Subcutaneous adipose tissue (tissue), 4 donors: ENCODE data around the gene RIC1. TPM values are rescaled to one million over a fixed set of nuclear protein-coding genes. Genes with fewer than 3 reads are reported as not detected.

Source experiments
- total RNA-seq, 4 donors: library from RNA; depleted of rRNA; stranded (reverse); fragments of >200 nt; gene quantifications; one replicate each; pipeline ENCODE4 v1.1.0, GENCODE V29; 2016
- TF ChIP-seq, protein P1 (sequence below): fragments of 450-650 bp; IDR thresholded peaks from one replicate; pipeline ENCODE4 v1.5.1; 2016; ENCODE audit warnings: low read depth, mild to moderate bottlenecking, control low read depth, antibody characterized with exemption, moderate library complexity

RIC1 gene
- total RNA-seq, 4 donors from 2014 or later, result 38.5 to 52.8 (median 48.5) TPM

DNA sequence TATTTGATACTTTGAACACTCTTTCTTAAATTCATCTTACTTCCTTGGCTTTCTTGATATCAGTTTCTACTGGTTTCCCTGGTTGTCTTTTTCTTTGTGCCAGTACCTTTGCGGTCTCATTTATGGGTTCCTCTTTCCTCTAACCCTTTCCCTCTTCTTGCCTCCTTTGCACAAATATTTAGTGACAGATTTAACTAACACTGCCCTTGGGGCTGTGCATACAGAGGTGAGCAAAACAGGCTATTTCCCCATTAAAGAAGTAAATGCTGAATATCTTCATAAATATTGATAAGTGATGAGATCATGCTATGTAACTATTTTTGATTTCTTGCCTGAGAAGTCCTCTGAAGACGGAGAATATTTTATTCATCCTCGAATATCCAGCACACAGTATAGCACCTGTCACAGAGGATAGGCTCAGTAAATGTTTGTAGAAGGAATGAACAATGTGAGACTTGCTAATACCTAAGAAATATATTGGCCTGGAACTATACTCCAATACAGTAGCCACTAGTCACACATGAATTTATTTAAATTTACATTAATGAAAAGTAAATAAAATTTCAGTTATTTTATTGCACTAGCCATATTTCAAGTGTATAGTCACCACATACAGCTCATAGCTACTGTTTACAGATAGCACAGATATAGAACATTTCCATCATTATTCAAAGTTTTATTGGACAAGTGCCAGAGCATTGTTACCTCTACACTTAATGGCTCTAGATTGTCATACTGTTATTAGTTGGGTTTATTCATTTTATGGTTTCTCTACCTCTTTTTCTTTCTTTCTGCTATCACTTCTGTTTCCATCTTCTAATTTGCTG, 90.4 kb downstream of the RIC1 start:
- TF ChIP-seq, protein P1, sequence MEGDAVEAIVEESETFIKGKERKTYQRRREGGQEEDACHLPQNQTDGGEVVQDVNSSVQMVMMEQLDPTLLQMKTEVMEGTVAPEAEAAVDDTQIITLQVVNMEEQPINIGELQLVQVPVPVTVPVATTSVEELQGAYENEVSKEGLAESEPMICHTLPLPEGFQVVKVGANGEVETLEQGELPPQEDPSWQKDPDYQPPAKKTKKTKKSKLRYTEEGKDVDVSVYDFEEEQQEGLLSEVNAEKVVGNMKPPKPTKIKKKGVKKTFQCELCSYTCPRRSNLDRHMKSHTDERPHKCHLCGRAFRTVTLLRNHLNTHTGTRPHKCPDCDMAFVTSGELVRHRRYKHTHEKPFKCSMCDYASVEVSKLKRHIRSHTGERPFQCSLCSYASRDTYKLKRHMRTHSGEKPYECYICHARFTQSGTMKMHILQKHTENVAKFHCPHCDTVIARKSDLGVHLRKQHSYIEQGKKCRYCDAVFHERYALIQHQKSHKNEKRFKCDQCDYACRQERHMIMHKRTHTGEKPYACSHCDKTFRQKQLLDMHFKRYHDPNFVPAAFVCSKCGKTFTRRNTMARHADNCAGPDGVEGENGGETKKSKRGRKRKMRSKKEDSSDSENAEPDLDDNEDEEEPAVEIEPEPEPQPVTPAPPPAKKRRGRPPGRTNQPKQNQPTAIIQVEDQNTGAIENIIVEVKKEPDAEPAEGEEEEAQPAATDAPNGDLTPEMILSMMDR, result no peak

DNA sequence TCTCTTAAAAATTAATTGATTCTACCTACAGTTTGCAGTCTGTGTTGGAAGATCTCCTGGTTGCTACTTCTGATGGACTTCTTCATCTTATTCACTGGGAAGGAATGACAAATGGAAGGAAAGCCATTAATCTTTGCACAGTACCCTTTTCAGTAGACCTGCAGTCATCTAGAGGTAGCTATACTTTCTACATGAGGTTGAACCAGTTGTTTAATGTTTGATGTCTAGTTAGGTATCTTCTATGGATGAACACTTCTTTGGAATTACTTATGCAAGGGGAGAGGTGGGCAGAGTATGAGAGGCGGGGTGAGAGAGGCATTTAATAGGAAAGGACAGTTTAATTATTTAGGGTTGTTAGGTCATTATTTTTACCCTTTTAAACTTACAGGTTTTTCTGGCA, 91.2 kb downstream of the RIC1 start:
- TF ChIP-seq, protein P1, result no peak

DNA sequence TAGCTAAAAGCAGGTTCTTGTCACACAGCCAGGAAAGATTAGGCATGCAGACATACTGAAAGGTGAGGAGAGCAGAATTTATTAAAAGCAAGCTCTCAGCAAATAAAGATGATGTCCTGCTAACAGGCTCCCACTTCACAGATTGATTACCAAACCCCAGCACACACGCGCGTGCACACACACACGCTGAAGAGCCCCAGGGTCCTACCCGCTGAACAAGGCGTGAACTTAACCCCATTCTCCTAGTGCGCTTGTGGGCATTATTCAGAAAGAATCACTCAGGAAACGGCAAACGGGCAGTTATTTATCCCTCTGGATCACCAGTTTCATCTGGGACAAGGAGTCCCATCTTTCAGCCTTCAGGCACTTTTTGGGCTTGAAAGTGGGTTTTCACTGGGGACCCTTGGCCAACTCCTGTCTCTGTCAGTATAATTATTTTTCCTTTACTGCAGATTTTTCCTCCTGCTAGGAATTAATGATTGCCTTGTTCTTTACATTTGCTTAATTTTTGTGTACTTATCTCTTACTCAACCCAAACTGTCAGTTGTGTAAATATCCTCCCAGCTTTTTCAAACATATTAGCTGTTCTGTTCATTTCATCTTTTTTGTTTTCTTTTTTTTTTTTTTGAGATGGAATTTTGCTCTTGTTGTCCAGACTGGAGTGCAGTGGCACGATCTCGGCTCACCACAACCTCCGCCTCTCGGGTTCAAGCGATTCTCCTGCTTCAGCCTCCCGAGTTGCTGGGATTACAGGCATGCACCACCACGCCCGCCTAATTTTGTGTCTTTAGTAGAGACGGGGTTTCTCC, 92.6 kb downstream of the RIC1 start:
- TF ChIP-seq, protein P1, result no peak

DNA sequence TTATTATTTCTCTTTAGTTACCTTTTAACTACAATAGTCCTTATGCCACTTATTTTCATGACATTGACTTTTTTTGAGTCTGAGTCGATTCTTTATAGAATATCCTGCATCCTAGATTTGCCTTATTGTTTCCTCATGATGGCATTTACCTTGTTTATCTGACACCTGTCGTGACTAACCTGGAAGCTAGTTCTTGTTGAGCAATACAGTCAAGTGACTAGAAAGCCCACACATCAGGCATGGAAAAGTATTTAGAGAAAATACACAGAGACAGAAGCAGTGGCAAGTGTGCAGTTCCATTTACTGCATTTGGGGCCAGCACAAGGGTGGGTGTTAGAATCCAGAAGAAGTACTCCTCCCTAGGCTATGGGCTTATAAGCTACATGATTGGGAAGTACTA, 106.2 kb downstream of the RIC1 start:
- TF ChIP-seq, protein P1, result no peak

DNA sequence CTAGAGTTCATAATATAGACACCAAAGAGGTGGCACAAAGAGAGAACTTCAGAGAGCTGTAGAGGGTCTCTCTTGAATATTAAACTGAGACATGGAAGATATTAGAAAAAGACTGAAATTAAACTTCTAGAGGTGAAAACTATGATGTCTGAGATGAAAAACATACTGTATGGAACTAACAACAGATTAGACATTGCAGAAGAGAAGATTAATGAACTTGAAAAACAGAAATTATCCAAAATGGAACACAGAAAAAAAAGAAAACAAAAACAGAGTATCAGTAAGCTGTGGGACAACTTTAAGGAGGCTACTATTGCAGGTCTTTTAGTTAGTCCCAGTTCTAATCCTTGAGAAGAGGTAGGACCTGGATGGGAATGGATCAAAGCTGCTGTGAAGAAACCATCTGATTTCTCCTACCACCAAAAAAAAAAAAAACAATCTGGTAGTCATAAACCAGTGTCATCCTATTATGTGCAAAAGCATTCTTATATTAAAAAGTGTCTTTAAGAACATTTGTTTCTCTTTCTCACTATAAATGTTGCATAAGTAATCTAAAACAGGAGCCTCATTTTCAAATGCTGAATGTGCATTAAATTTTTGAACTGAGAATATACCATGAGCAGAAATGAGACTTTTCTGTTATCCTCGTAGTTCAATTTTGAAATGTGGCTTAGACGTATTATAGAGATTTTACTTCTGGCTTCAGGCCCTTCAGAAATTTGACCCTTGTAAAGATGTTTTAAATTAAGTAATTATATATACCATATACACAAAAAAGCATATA, 107.8 kb downstream of the RIC1 start:
- TF ChIP-seq, protein P1, result no peak

DNA sequence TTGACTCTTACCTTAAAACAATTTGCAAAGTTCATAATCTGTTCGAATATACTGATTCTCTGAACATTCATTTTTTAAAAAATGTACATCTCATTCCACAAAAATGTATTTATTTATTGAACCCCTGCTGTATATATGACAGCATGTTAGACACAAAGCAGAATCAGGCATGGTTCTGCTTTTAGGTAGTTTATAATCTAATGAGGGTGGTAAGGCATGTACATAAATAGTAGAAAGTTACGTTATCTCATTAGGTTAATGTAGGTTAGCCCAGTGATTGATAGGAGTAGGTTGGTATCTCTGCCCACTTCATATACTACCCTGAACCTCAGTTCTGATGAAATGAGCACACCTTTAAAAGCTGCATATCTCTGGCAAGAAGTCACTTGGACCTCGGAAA, 114.2 kb downstream of the RIC1 start:
- TF ChIP-seq, protein P1, result no peak
